GM18907 (cell line): Measurements from ENCODE around the gene NDUFAF3.

ENCODE experiments used
- ATAC-seq: cut with Tn5 transposase; IDR thresholded peaks from one replicate; pipeline ENCODE4 v1.9.1; 2021; ENCODE audit warnings: mild to moderate bottlenecking, moderate library complexity; ENCODE audit not compliant: unreplicated experiment

NDUFAF3 gene

DNA sequence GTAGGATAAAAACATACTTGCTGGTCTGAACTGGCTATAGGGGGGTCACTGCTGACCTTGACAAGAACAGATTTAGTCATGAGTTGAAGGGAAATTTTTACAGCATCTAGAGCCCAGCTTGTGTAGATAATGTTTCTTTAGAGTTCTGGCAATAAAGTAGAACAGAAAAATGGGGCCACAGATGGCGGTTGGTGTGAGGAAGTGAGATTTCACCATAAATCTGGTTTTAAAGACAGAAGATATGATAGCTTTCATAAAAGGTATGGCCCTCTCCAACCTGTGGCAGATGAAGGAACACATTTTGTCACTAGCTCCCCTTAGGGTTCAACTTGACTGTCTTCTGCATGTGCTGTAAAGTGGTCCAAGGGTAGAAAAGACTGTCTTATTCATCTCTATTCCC, 31.6 kb downstream of the NDUFAF3 start:
- ATAC-seq, result no peak

DNA sequence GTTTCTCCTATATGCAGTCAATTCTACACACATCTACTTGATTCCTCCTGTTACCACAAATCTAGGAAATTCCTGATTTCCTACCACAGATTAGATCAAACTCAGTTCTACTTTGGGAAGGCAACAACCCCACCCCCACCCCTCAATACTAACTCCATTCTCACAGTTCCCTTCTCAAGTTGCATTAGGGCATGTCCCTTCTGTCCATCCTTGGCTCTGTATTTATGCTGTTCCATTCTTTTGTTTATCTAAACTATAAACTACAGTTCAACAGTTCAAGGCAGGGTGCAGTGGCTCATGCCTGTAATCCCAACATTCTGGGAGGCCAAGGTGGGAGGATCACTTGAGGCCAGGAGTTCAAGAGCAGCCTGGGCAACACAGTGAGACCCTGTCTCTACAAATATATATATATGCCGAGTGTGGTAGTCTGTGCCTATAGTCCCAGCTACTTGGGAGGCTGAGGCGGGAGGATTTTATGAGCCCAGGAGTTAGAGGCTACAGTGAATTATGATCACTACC, 32.5 kb downstream of the NDUFAF3 start:
- no peak for ATAC-seq

DNA sequence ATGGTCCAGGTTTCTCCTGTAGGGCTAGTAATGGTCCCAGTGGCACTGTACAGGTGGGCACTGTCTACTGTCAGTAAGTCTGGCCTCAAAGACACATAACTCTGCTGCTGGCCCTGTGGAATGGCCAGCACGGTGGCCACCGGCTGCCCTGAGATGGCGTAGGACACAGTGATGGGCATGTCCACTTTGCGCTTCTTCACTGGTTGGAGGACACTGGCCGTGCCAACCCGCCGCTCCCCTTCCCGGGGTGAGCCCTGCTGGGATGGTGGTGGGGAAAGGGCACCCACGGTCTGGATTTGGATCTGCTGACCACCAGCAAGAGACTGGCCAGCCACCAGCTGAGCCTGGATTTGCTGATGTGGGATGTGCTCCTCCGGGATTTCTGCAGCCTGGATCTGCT, 35.3 kb downstream of the NDUFAF3 start:
- no peak for ATAC-seq

DNA sequence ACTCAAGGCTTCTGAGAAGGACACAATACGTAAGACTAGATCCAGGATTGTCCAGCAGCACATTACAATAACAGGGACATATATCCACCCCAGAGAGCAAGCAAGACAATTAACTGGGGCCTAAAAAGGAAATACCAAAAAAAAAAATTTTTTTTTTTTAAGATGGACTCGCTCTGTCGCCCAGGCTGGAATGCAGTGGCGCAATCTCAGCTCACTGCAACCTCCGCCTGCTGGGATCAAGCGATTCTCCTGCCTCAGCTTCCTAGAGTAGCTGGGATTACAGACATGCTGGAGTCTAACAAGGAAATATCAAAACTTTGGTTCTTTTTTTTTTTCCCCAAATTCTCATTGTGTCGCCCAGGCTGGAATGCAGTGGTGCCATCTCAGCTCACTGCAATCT, 36.1 kb downstream of the NDUFAF3 start:
- no peak for ATAC-seq
